HG02884 (cell line): ENCODE measurements around the gene BBS10.
"Not testable (repeated sequence)": the region's sequence is repeated elsewhere in the genome, so short reads cannot be mapped to it uniquely, and the experiment has no call there.

Experiments
- ATAC-seq: cut with Tn5 transposase; IDR thresholded peaks from one replicate; pipeline ENCODE4 v1.9.1; 2021; ENCODE audit warnings: mild to moderate bottlenecking, moderate library complexity; ENCODE audit not compliant: unreplicated experiment

The BBS10 gene

DNA sequence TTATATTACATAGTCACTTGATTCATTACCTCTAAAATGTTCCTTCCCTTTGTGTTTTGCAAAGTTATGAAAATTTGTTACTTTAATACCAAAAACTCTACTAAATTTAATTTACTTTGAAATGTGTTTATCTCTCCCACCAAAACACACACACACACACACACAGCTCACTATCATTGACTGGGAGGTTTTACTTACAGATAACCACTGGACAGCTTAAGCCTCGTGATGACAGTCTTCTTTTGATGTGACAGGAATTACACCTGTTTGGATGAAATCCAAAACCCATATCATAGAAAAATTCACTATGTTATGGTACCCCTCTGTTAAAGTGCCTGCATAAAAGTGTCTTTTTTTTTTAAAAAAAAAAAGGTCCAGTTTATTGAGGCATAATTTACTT, 15.6 kb downstream of the BBS10 start:
- ATAC-seq, result no peak

GRCh38 chr12:76329606-76330005, 18.6 kb downstream of the BBS10 start:
- ATAC-seq, result no peak

- no peak for ATAC-seq
Observed at GRCh38 chr12:76329159-76329558, 19.1 kb downstream of the BBS10 start.

DNA sequence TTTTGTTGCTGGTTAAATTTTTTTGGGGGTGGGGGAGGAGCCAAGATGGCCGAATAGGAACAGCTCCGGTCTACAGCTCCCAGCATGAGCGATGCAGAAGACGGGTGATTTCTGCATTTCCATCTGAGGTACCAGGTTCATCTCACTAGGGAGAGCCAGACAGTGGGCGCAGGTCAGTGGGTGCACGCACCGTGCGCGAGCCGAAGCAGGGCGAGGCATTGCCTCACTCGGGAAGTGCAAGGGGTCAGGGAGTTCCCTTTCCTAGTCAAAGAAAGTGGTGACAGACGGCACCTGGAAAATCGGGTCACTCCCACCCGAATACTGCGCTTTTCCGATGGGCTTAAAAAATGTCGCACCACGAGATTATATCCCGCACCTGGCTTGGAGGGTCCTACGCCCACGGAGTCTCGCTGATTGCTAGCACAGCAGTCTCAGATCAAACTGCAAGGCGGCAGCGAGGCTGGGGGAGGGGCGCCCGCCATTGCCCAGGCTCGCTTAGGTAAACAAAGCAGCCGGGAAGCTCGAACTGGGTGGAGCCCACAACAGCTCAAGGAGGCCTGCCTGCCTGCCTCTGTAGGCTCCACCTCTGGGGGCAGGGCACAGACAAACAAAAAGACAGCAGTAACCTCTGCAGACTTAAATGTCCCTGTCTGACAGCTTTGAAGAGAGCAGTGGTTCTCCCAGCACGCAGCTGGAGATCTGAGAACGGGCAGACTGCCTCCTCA, 28.5 kb downstream of the BBS10 start:
- ATAC-seq, result not testable (repeated sequence)

GRCh38 chr12:76318773-76319594, 29.2 kb downstream of the BBS10 start:
- ATAC-seq, result no peak

- ATAC-seq, result no peak
Observed at GRCh38 chr12:76317976-76318375, 30.2 kb downstream of the BBS10 start.

GRCh38 chr12:76316468-76316867, 31.7 kb downstream of the BBS10 start:
- no peak for ATAC-seq

DNA sequence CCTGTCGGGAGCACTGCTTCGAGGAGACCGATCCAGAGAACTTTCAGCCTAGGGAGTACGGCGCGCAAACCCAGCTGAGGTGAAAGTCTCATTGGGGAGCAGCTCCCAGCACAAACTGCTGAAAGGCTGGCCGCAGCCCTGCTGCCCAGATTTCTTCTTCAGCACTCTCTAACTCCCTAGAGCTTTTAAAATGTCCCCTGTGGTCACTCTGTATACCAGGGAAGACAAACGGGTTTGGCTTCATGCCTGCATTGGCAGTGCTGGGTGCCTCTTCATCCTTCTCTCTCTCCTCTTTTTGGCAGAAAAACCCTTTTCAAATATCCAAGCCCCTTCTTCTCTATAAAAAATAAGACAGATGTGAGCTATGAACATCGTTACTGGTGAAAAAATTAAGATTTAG, 34.9 kb downstream of the BBS10 start:
- ATAC-seq, result no peak

GRCh38 chr12:76312315-76312714, 35.9 kb downstream of the BBS10 start:
- no peak for ATAC-seq

DNA sequence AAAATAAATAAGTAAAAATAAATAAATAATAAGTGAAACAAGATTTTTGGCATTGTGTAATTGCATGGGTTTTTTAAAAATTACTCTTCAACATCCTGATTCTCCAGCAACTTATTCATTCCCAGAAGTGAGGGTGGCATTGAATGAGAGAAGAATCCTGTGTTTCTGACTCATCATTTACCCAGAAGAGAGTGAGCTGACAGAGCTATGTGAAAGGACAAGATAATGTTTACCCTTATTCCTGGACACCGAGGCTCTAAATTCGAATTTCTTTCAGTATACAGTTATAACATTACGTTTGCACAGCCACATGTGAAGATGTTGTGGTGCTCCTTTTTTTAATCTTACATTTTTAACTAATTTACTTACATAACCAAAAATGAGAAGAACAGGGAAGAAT, 36.4 kb downstream of the BBS10 start:
- ATAC-seq, result no peak

DNA sequence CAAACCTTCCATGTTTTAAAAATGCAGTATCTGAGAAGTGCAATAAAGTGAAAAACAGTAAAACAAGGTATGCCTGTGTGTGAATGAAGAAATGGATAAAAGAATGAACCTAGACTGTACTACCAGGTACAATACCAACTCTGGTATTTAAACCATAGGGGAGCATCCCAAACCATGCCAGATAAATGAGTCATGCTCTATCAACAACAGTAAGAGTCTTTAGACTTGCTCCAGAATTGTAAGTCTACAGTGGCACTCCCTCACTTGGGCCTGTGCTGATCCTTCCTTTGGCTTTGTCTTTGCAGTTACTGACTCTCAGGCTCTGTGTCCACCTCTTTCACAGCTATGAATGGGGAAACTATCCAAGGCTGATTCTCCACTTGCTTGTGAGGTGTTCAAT, 38.1 kb downstream of the BBS10 start:
- no peak for ATAC-seq

- no peak for ATAC-seq
Observed at GRCh38 chr12:76308866-76309265, 39.3 kb downstream of the BBS10 start.

DNA sequence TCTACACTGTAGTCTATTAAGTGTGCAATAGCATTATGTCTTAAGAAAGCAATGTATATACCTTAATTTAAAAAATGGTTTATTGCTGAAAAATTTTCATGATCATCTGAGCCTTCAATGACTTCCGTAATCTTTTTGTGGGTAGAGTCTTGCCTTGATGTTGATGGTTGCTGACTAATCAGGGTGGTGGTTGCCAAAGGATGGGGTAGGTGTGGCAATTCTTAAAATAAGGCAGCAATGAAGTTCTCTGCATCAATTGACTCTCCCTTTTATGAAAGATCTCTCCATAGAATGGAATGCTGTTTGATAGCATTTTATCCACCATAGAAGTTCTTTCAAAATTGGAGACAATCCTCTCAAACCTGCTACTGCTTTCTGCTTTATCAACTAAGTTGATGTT, 41.1 kb downstream of the BBS10 start:
- no peak for ATAC-seq

DNA sequence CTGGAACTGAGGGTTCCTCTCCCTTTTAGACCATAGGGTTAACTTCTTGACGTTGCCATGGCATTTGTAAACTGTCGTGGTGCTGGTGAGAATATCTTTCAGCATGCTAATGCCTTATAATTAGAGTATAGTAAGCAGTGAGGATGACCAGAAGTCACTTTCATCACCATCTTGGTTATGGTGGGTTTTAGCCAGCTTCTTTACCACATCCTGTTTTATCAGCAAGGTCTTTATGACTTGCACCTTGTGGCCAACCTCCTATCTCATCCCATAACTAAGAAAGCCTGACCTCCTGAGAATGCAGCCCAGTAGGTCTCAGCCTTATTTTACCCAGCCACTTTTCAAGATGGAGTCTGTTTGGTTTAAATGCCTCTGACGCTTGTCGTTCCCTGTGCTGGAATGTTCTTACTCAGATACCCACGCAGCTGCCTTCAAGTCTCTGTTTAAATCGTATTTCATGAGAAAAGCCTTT, 44.2 kb downstream of the BBS10 start:
- ATAC-seq, result no peak

DNA sequence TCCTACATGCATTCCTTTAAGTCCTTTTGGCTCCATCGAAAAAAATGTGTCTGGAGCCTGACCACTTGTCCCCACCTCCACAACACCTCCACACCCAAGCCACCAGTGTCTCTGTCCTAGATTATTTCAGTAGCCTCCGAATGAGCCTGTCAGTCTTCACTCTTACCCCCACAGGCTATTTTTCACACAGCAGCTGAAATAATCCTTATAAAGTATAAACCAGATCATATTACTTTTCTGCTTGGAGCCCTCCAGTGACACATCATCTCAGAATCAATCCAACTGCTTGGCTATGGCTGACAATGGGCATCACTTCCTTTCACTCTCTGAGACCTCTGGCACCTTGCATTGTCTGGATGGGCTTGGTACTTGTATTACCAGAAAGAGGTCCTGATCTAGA, 44.9 kb downstream of the BBS10 start:
- no peak for ATAC-seq

GRCh38 chr12:76300297-76300665, 47.9 kb downstream of the BBS10 start:
- no peak for ATAC-seq

GRCh38 chr12:76299536-76300296, 48.5 kb downstream of the BBS10 start:
- ATAC-seq, result no peak
